ENCODE results near the gene GRK6. TPM values are rescaled to one million over a fixed set of nuclear protein-coding genes. Genes with fewer than 3 reads are reported as not detected.
"Not testable (repeated sequence)": the region's sequence is repeated elsewhere in the genome, so short reads cannot be mapped to it uniquely, and the experiment has no call there.

Gene GRK6
- total RNA-seq, 2 donors from 2014 or later = 108 to 130 TPM

- peaks cover 7% of the 10 kb centered on the region for H3K27me3 Mint-ChIP-seq
- H3K27ac Mint-ChIP-seq = peak overlapping the region; percentile 56
- H3K36me3 Mint-ChIP-seq (ENCODE audit: low read depth) = peaks cover 5% of the 10 kb centered on the region
- ATAC-seq (replicated peaks) = no peak
- no peaks in the 10 kb centered on the region for H3K9me3 Mint-ChIP-seq
- H3K4me3 Mint-ChIP-seq = no peak overlapping the region
- peaks cover 17% of the 10 kb centered on the region for H3K4me1 Mint-ChIP-seq
Observed at GRCh38 chr5:177477701-177478477, 51.4 kb downstream of the GRK6 start.

- Mint-ChIP-seq H3K9me3 (no peaks in the 10 kb centered on the region), H3K27me3 (peaks cover 4% of the 10 kb centered on the region), H3K4me1 (peaks cover 14% of the 10 kb centered on the region), H3K27ac (peak overlapping the region; percentile 61), H3K36me3 (ENCODE audit: low read depth) (peaks cover 4% of the 10 kb centered on the region), H3K4me3 (no peak overlapping the region)
- ATAC-seq (replicated peaks) = peak; percentile 63
Observed at GRCh38 chr5:177478711-177479646, 52.5 kb downstream of the GRK6 start.

- Mint-ChIP-seq H3K4me3 (no peak overlapping the region), H3K27ac (peak overlapping the region; percentile 61), H3K9me3 (no peaks in the 10 kb centered on the region), H3K36me3 (ENCODE audit: low read depth) (no peaks in the 10 kb centered on the region), H3K27me3 (no peaks in the 10 kb centered on the region), H3K4me1 (peaks cover 10% of the 10 kb centered on the region)
- no peak for ATAC-seq (replicated peaks)
Observed at GRCh38 chr5:177479774-177480173, 53.3 kb downstream of the GRK6 start.

GRCh38 chr5:177482359-177482795 is 55.9 kb downstream of the GRK6 start:
- no peaks in the 10 kb centered on the region for H3K9me3 Mint-ChIP-seq
- no peak overlapping the region for H3K27ac Mint-ChIP-seq

GRCh38 chr5:177483042-177483441 is 56.6 kb downstream of the GRK6 start:
- Mint-ChIP-seq H3K4me1 (no peaks in the 10 kb centered on the region), H3K27me3 (no peaks in the 10 kb centered on the region), H3K36me3 (ENCODE audit: low read depth) (no peaks in the 10 kb centered on the region), H3K9me3 (no peaks in the 10 kb centered on the region), H3K27ac (no peak overlapping the region), H3K4me3 (no peak overlapping the region)
- ATAC-seq (replicated peaks) = no peak

More at GRCh38 chr5:177482359-177482795, 55.9 kb downstream of the GRK6 start:
- Mint-ChIP-seq H3K27me3 (no peaks in the 10 kb centered on the region), H3K4me1 (no peaks in the 10 kb centered on the region), H3K4me3 (no peak overlapping the region), H3K36me3 (ENCODE audit: low read depth) (no peaks in the 10 kb centered on the region)
- no peak for ATAC-seq (replicated peaks)

GRCh38 chr5:177483994-177484901 is 57.8 kb downstream of the GRK6 start:
- H3K4me1 Mint-ChIP-seq = no peaks in the 10 kb centered on the region
- H3K36me3 Mint-ChIP-seq (ENCODE audit: low read depth) = no peaks in the 10 kb centered on the region
- H3K27me3 Mint-ChIP-seq = no peaks in the 10 kb centered on the region
- no peak overlapping the region for H3K4me3 Mint-ChIP-seq
- H3K27ac Mint-ChIP-seq = no peak overlapping the region
- no peaks in the 10 kb centered on the region for H3K9me3 Mint-ChIP-seq
- no peak for ATAC-seq (replicated peaks)

GRCh38 chr5:177484902-177485549 is 58.5 kb downstream of the GRK6 start:
- no peaks in the 10 kb centered on the region for H3K4me1 Mint-ChIP-seq
- no peak overlapping the region for H3K4me3 Mint-ChIP-seq
- H3K36me3 Mint-ChIP-seq (ENCODE audit: low read depth) = peaks cover 3% of the 10 kb centered on the region
- H3K27ac Mint-ChIP-seq = no peak overlapping the region
- H3K9me3 Mint-ChIP-seq = no peaks in the 10 kb centered on the region
- no peak for ATAC-seq (replicated peaks)
- no peaks in the 10 kb centered on the region for H3K27me3 Mint-ChIP-seq

GRCh38 chr5:177485753-177486152 is 59.3 kb downstream of the GRK6 start:
- ATAC-seq (replicated peaks); H3K4me1 Mint-ChIP-seq; H3K27ac Mint-ChIP-seq; H3K4me3 Mint-ChIP-seq; H3K9me3 Mint-ChIP-seq; H3K27me3 Mint-ChIP-seq: not testable (repeated sequence)
- peaks cover 11% of the 10 kb centered on the region for H3K36me3 Mint-ChIP-seq (ENCODE audit: low read depth)

GRCh38 chr5:177486256-177486655 is 59.8 kb downstream of the GRK6 start:
- no peaks in the 10 kb centered on the region for H3K27me3 Mint-ChIP-seq
- H3K36me3 Mint-ChIP-seq (ENCODE audit: low read depth) = peaks cover 16% of the 10 kb centered on the region
- H3K4me3 Mint-ChIP-seq = no peak overlapping the region
- no peak overlapping the region for H3K27ac Mint-ChIP-seq
- H3K9me3 Mint-ChIP-seq = no peaks in the 10 kb centered on the region
- ATAC-seq (replicated peaks) = no peak
- H3K4me1 Mint-ChIP-seq = no peaks in the 10 kb centered on the region

GRCh38 chr5:177487144-177487543 is 60.7 kb downstream of the GRK6 start:
- Mint-ChIP-seq H3K27ac (no peak overlapping the region), H3K27me3 (no peaks in the 10 kb centered on the region), H3K36me3 (ENCODE audit: low read depth) (peaks cover 17% of the 10 kb centered on the region), H3K9me3 (no peaks in the 10 kb centered on the region), H3K4me3 (no peak overlapping the region), H3K4me1 (no peaks in the 10 kb centered on the region)
- no peak for ATAC-seq (replicated peaks)

GRCh38 chr5:177487975-177488374 is 61.5 kb downstream of the GRK6 start:
- ATAC-seq (replicated peaks) = no peak
- Mint-ChIP-seq H3K4me1 (peaks cover 5% of the 10 kb centered on the region), H3K4me3 (no peak overlapping the region), H3K9me3 (no peaks in the 10 kb centered on the region), H3K27me3 (no peaks in the 10 kb centered on the region), H3K36me3 (ENCODE audit: low read depth) (peaks cover 17% of the 10 kb centered on the region), H3K27ac (no peak overlapping the region)

GRCh38 chr5:177489119-177489716 is 62.7 kb downstream of the GRK6 start:
- Mint-ChIP-seq H3K4me3 (no peak overlapping the region), H3K9me3 (no peaks in the 10 kb centered on the region), H3K27me3 (no peaks in the 10 kb centered on the region), H3K36me3 (ENCODE audit: low read depth) (peaks cover 17% of the 10 kb centered on the region), H3K27ac (no peak overlapping the region), H3K4me1 (peaks cover 8% of the 10 kb centered on the region)
- no peak for ATAC-seq (replicated peaks)

GRCh38 chr5:177490311-177490991 is 64.0 kb downstream of the GRK6 start:
- Mint-ChIP-seq H3K4me1 (peaks cover 8% of the 10 kb centered on the region), H3K4me3 (no peak overlapping the region), H3K27ac (no peak overlapping the region), H3K9me3 (no peaks in the 10 kb centered on the region), H3K36me3 (ENCODE audit: low read depth) (peaks cover 17% of the 10 kb centered on the region), H3K27me3 (no peaks in the 10 kb centered on the region)
- ATAC-seq (replicated peaks) = no peak
